NB4 (cell line): ENCODE measurements around the gene MAP4.

ENCODE experiments used
- CTCF ChIP-seq: IDR thresholded peaks from one replicate; pipeline ENCODE4 v1.5.1; 2012; ENCODE audit warnings: low read depth, low read length
- MAX ChIP-seq: IDR thresholded peaks from 2 replicates; pipeline ENCODE4 v1.6.1; 2011; ENCODE audit warnings: low read depth, low read length
- MYC ChIP-seq: IDR thresholded peaks from 2 replicates; pipeline ENCODE4 v1.6.1; 2011; ENCODE audit warnings: low read depth, low read length
- POLR2A ChIP-seq: IDR thresholded peaks from 2 replicates; pipeline ENCODE4 v1.6.1; 2011; ENCODE audit warnings: mild to moderate bottlenecking; ENCODE audit not compliant: insufficient read length; ENCODE audit errors: extremely low read depth

- no peak for TF ChIP-seq CTCF
- TF ChIP-seq POLR2A: peak; percentile 46
- TF ChIP-seq MAX: no peak
- peak; percentile 40; the same call in 1 of the 2 replicates for TF ChIP-seq MYC
These were observed 213.3 kb downstream of the MAP4 start, which contains the start of gene DHX30 for GRCh38 chr3:47802734-47803479.
